Renal pelvis (tissue), 4 donors: ENCODE results near the gene SMG6. TPM values are rescaled to one million over a fixed set of nuclear protein-coding genes. Genes with fewer than 3 reads are reported as not detected.
A peak's percentile ranks its signal among the peaks of the same experiment; 100 is the strongest.
"Not testable (repeated sequence)": the region's sequence is repeated elsewhere in the genome, so short reads cannot be mapped to it uniquely, and the experiment has no call there.

Source experiments
- DNase-seq: peaks from one replicate; pipeline ENCODE4 v3.0.0-alpha.2; 2013
- polyA plus RNA-seq, 3 donors: library from polyadenylated mRNA; unstranded; fragments of 120-200 nt; gene quantifications; one replicate each; pipeline ENCODE4 v1.2.1, GENCODE V29; 2013; ENCODE audit not compliant: insufficient read length in 3 of 3

The SMG6 gene
- polyA plus RNA-seq, 3 donors = 31.9 to 38.1 (median 32.9) TPM

- DNase-seq = no peak
Measured at GRCh38 chr17:2317796-2318195, 14.2 kb upstream of the SMG6 start.

- DNase-seq = not testable (repeated sequence)
Measured at GRCh38 chr17:2316916-2317205, 13.3 kb upstream of the SMG6 start.

GRCh38 chr17:2312736-2313135 is 9.2 kb upstream of the SMG6 start:
- no peak for DNase-seq

GRCh38 chr17:2309338-2310154 is 6.0 kb upstream of the SMG6 start:
- peak; percentile 20 for DNase-seq

GRCh38 chr17:2304931-2305330 is 1.3 kb upstream of the SMG6 start:
- no peak for DNase-seq

GRCh38 chr17:2302778-2303203 is 794 bp downstream of the SMG6 start:
- DNase-seq = no peak

GRCh38 chr17:2299756-2300155 is 3.8 kb downstream of the SMG6 start:
- no peak for DNase-seq

- no peak for DNase-seq
Measured at GRCh38 chr17:2299136-2299535, 4.4 kb downstream of the SMG6 start.

GRCh38 chr17:2297023-2297422 is 6.6 kb downstream of the SMG6 start:
- DNase-seq = no peak

- no peak for DNase-seq
Measured at GRCh38 chr17:2295575-2295974, 8.0 kb downstream of the SMG6 start.

- no peak for DNase-seq
Measured at GRCh38 chr17:2292100-2292499, 11.5 kb downstream of the SMG6 start.

- no peak for DNase-seq
Measured at GRCh38 chr17:2289878-2290478, 13.6 kb downstream of the SMG6 start.

GRCh38 chr17:2283302-2283701 is 20.3 kb downstream of the SMG6 start:
- no peak for DNase-seq

- peak; percentile 80 for DNase-seq
Measured at GRCh38 chr17:2282297-2282873, 21.2 kb downstream of the SMG6 start.

- no peak for DNase-seq
Measured at GRCh38 chr17:2279707-2280106, 23.9 kb downstream of the SMG6 start.

- no peak for DNase-seq
Measured at GRCh38 chr17:2277429-2278170, 26.0 kb downstream of the SMG6 start.

GRCh38 chr17:2275722-2276121 is 27.9 kb downstream of the SMG6 start:
- DNase-seq = no peak

GRCh38 chr17:2274414-2274813 is 29.2 kb downstream of the SMG6 start:
- DNase-seq = no peak

GRCh38 chr17:2271985-2272702 is 31.4 kb downstream of the SMG6 start:
- no peak for DNase-seq

GRCh38 chr17:2267354-2267753 is 36.2 kb downstream of the SMG6 start:
- DNase-seq = no peak

GRCh38 chr17:2266865-2267228 is 36.7 kb downstream of the SMG6 start:
- no peak for DNase-seq
